Hepatic stellate cell (primary cell): ENCODE data around the gene DAW1.

Experiments used
- DNase-seq: peaks from one replicate; pipeline ENCODE4 v3.0.0; 2011; ENCODE audit warnings: low spot score

Gene DAW1

DNA sequence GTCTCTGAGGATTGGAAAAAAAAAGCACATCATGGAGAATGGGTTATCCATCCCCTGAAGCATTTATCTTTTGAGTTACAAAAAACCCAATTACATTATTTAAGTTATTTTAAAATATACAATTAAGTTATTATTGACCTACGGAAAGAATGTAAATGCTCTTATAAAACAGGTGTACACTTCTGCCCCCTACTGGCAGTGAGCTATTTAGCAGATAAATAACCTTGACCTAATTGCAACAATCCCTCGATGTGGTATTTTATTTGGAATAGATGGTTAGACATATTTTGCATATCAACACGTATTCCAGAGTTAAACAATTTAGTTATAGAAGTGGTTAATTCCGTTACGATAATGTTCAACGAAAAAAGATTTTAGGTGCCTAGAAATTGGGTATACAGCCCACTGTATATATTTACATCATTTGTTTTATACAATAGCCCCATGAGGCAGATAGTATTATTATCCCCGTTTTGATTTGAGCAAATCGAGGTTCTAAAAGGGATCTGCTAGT lies 9.1 kb upstream of the DAW1 start:
- DNase-seq: no peak

DNA sequence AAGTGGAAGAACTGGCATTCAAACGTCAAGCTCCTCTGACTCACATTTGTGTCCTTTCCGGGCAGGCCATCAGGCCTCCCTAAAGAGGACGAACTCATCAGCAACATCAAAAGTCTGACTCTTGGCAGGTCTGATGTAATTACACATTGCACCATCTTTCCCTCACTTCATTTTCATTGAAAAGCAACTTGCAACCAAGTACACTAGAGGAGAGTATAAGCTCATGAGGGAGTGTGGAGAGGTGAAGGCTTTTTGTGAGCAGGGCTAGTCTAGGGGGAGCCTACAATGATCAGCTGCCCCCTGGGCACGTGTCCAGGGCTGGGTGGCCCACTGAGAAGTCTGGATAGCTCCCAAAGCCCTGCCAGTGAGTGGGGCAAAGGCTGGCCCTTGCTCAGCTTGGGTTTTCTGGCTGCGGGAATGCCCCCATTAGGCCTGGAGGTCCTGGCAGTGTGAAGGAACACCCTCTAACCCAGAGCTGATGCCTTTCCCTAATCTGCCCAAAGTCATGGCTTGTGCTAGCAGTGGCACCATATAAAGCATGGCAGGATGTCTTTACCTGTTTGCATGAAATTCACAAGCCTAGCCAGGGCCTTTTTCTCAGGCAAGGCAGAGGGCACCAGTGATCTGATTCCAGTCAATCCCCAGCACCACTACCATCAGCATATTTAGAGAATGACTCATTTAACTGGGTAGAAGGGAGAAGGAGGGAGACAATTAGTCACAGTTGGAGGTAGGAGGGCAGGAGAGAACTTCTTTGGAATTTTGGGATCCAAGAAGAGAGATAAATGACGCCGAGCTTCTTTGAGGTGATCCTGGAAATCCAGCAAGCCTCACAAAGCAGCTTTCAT lies 8.5 kb upstream of the DAW1 start:
- DNase-seq: peak; percentile 83

GRCh38 chr2:227864161-227864756 lies 7.2 kb upstream of the DAW1 start:
- no peak for DNase-seq

DNA sequence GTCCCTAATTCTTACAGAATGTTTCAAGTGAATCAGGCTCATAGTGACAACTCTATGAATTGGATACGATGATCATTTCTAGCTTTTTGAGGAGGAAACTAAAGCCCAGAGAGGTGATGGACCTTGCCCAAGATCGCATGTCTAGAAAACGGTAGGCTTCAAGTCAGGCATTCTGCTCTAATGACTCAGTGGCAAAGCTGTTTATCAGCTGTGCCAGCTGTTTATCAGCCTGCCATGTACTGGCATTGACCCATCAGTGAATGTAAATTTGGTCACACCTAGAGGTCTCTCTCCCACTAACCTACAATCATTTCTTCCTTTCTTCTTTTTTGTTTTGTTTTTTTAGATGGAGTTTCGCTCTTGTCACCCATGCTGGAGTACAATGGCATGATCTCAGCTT lies 6.1 kb upstream of the DAW1 start:
- no peak for DNase-seq

DNA sequence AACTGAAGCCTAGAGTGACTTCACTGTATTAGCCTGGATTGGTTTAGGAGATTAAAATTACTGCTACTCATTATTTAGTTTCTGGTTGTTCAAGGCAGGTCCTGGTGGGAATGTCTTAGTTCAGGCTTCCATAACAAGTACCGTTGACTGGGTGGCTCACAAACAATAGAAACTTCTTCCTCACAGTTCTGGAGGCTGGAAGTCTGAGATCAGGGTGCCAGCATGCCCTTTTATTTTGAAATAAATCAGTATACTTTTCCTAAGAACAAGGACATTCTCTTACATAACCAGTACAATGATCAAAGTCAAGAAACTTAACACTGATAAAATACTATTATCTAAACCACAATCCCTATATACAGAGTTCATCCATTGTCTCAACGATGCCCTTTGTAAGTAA lies 4.0 kb upstream of the DAW1 start:
- DNase-seq: no peak

- peak; percentile 75 for DNase-seq
These were observed 589 bp upstream of the DAW1 start for GRCh38 chr2:227870710-227871374.

GRCh38 chr2:227872676-227873075 lies 1.2 kb downstream of the DAW1 start:
- DNase-seq: no peak

DNA sequence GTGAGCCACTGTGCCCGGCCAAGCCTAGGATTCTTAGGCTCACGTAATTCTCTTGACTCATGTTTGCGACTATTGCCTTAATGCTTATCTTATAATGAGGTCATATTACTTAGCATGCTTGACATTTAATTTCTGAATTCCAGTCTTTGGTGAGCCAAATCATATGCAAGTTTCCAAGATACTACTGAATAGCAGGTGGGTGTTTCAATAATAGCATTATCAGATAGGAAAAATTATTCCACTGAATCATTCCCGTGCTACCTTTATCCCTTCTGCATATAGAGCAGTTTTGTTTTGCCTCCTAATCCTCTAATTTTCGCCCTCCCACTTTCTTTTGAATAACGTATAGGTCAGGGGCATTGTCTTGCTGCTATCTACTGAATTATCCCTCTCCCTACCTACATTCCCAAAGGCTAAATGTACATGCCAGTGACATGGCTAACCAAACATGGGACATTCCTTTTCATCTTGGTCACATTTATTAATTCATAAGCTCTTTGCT lies 4.9 kb downstream of the DAW1 start:
- DNase-seq: peak; percentile 44

DNA sequence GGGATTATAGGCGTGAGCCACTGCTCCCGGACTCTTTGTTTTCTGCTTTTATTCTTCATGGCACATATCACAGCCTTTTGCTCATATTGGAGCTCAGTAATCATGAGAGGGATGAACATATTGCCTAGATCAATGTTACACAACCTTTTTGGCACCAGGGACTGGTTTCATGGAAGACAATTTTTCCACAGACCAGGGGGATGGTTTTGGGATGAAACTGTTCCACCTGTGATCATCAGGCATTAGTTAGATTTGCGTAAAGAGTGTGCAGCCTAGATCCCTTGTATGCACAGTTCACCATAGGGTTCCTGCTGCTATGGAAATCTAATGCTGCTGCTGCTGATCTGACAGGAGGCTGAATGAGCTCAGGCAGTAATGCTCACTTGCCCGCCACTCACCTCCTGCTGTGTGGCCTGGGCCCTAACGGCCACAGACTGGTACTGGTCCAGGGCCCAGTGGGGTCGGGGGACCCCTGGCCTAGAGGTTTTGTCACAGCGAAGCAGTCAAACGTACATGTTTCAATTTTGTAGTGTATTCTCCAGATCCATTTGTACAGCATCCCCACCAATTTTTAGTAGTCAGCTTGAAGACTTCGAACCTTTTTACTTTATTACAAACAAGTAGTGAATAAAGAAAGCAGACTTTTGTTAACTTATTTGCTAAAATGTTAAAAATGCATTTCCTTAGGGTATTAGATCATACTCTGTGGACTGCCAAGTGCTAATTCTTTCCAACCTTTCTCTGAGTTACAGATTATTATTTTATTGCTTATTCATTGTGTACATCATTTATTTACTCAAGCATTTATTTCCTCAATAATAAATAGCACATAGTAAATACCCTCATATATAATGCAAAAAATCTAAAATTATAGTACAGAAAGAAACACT lies 6.2 kb downstream of the DAW1 start:
- no peak for DNase-seq

- DNase-seq: no peak
These were observed 9.0 kb downstream of the DAW1 start for GRCh38 chr2:227880460-227880859.

GRCh38 chr2:227881866-227882517 lies 10.6 kb downstream of the DAW1 start:
- DNase-seq: no peak

- DNase-seq: peak; percentile 67
These were observed 13.1 kb downstream of the DAW1 start for GRCh38 chr2:227884511-227884947.

GRCh38 chr2:227886149-227886548 lies 14.7 kb downstream of the DAW1 start:
- DNase-seq: no peak

- no peak for DNase-seq
These were observed 16.9 kb downstream of the DAW1 start for GRCh38 chr2:227888289-227888688.

DNA sequence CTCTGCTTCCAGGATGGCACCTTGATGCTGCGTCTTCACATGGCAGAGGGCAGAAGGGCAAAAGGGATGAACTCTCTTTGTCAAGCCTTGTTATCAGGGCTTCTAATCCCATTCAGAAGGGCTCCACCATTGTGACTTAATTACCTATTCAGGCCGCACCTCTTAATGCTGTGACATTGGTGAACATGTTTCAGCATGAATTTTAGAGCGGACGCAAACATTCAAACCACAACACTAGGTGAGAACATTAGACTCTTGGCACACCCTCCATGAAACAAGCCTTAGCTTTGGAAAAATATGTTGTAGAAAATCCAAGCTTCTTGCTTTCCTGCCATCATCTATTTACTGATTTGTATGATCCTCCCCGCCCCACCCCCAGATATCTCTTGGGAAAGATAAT lies 17.9 kb downstream of the DAW1 start:
- no peak for DNase-seq

GRCh38 chr2:227890495-227891079 lies 19.2 kb downstream of the DAW1 start:
- DNase-seq: peak; percentile 32

DNA sequence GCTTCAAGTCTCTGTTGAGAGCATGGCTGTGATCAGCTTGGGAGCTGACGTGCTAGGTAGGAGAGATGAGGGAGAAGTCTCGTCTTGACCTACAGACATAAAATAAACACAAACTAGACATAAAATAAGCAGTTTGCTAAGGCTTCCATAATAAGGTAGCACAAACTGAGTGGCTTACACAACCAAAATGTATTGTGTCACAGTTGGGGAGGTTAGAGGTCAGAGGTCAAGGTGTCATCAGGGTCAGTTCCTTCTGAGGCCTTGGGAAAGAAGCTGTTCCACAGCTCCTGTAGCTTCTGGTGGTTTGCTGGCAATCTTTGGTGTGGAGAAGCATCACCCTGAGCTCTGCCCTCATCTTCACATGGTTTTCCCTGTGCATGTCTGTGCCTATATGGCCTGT lies 20.2 kb downstream of the DAW1 start:
- no peak for DNase-seq

DNA sequence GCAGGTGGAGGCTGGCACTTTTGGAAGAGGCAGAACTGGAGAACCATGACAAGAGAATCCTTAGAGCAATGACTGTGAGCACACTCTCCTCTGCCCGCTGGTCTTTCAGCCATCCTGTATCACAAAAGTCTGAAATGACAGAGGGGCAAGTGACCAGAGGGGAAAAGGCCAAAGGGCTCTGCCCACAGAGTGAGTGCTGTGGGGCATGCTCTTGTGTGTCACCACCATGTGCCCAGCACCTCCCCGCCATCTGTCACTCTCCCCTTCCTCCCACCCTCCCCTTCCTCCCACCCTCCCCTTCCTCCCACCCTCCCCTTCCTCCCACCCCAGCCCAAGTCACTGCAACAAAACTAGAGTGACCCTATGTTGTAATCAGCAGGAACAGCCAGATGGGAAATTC lies 31.9 kb downstream of the DAW1 start:
- no peak for DNase-seq

GRCh38 chr2:227906991-227907390 lies 35.6 kb downstream of the DAW1 start:
- DNase-seq: no peak

DNA sequence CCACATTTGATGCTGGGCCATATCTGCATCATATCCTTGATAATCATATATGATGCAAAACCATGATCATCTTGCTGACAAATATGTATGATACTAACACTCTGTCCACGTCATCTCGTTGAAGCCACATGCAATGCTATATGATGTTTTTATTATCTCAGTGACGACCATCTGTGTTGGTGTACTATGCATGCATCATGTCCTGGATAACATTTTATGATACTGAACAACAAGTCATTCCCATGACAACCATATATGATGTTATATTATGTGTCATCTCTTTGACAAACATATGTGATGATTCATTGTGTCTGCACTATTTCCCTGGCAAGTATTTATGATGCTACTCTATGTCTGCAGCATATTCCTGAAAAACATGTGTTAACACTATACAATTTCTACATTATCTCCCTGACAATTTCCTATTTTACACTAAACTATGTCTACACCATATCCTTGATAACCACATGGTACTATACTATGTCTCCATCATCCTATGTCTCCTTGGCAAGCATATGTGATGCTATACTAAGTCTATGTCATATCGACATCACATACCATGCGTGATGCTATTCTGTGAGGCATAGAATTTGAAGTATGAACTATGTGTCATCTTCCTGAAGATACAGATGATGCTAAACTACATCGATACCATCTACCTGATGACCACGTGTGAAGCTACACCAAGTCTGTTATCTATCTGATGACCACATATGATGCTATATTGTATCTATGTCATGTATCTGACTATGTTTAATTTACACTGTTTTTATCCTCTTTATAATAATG lies 37.0 kb downstream of the DAW1 start:
- no peak for DNase-seq
